Measurements from ENCODE around the gene ZG16B.

Gene ZG16B

DNA sequence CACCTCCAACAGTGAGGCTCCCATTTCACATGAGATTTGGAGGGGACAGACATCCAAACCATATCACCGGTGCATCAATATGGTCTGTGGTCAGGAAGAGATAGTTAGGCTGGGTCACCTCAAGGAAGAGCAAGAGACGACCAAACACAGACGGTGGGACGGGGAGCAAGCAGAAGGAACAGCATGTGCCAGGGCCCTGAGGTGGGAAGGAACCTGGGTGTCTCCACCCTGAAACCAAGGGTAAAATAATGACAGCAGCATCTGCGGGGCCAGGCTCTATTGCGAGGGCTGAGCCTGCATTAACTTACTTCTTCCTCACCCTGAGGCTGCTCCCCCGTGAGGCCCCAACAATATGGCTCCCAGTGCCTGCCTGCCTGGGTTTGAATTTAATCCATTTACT is 21.9 kb upstream of the ZG16B start:
- H3K36me3 ChIP-seq (ENCODE audit: control insufficient read depth, insufficient read depth, low read length): no peaks in the 10 kb centered on the region
- WGBS, 2 experiments (ENCODE audit: insufficient coverage in 2 of 2): 80 to 100% methylated on average over 4 to 5 of the region's 7 CpGs
- peaks cover 9% of the 10 kb centered on the region for H3K9me3 ChIP-seq (ENCODE audit: control insufficient read depth, low read length)
- no peak overlapping the region for H3K4me3 ChIP-seq (ENCODE audit: extremely low read depth, insufficient read depth, low read length, poor library complexity, severe bottlenecking)
- no peak overlapping the region for H3K27ac ChIP-seq (ENCODE audit: low read depth, low read length, severe bottlenecking)
- H3K4me1 ChIP-seq (ENCODE audit: control insufficient read depth, insufficient read depth, low read length, poor library complexity, severe bottlenecking): no peaks in the 10 kb centered on the region

DNA sequence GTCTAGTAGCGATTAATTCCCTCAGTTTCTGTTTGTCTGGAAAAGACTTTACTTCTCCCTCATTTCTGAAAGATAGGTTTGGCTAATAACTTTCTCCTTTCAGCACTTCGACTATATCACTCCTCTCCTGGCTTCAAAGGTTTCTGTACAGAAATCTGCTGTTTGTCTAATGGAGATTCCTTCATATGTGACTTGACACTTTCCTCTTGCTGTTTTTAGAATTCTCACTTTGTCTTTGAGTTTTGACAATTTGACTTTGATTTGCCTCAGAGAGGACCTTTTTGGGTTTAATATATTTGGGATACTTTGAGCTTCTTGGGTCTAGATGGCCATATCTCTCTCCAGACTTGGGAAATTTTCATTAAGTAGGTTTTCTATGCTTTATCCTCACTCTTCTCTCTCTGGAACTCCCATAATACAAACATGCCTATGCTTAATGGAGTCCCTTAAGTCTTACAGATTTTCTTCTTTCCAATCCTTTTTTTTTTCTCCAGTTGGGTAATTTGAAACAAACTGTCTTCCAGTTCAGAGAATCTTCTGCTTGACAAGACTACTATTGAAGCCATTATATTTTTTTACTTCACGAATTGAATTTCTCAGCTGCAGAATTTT is 20.8 kb upstream of the ZG16B start:
- H3K27ac ChIP-seq (ENCODE audit: low read depth, low read length, severe bottlenecking): no peak overlapping the region
- peaks cover 4% of the 10 kb centered on the region for H3K9me3 ChIP-seq (ENCODE audit: control insufficient read depth, low read length)
- no peak overlapping the region for H3K4me3 ChIP-seq (ENCODE audit: extremely low read depth, insufficient read depth, low read length, poor library complexity, severe bottlenecking)
- no peaks in the 10 kb centered on the region for H3K36me3 ChIP-seq (ENCODE audit: control insufficient read depth, insufficient read depth, low read length)
- WGBS, 2 experiments (ENCODE audit: insufficient coverage in 2 of 2): 60 to 83% methylated on average over 2 of the region's 3 CpGs
- H3K4me1 ChIP-seq (ENCODE audit: control insufficient read depth, insufficient read depth, low read length, poor library complexity, severe bottlenecking): no peaks in the 10 kb centered on the region

DNA sequence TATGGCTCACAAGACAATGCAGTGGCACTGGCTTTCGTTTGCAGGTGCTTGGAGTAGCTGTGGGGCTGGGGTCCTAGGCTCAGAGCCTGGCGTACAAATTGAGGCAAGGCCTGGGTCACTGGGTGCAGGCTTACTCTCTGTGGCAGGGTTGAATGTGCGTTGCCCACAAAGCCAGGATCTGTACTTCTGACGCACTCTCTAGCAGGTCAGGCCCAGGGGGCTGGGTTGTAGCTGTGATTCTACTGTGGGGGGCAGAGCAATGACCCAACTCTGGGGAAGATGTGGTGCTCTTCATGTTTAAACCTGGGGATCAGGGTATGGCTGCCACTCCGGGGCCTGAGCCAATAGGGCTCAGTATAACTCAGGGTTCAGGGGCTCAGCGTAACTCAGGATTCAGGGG is 19.5 kb upstream of the ZG16B start:
- Histone ChIP-seq H3K4me1 (ENCODE audit: control insufficient read depth, insufficient read depth, low read length, poor library complexity, severe bottlenecking) (no peaks in the 10 kb centered on the region), H3K9me3 (ENCODE audit: control insufficient read depth, low read length) (peaks cover 3% of the 10 kb centered on the region), H3K27ac (ENCODE audit: low read depth, low read length, severe bottlenecking) (no peak overlapping the region), H3K36me3 (ENCODE audit: control insufficient read depth, insufficient read depth, low read length) (no peaks in the 10 kb centered on the region), H3K4me3 (ENCODE audit: extremely low read depth, insufficient read depth, low read length, poor library complexity, severe bottlenecking) (no peak overlapping the region)
- WGBS, 2 experiments (ENCODE audit: insufficient coverage in 2 of 2): 75 to 87% methylated on average over 6 of the region's 6 CpGs

DNA sequence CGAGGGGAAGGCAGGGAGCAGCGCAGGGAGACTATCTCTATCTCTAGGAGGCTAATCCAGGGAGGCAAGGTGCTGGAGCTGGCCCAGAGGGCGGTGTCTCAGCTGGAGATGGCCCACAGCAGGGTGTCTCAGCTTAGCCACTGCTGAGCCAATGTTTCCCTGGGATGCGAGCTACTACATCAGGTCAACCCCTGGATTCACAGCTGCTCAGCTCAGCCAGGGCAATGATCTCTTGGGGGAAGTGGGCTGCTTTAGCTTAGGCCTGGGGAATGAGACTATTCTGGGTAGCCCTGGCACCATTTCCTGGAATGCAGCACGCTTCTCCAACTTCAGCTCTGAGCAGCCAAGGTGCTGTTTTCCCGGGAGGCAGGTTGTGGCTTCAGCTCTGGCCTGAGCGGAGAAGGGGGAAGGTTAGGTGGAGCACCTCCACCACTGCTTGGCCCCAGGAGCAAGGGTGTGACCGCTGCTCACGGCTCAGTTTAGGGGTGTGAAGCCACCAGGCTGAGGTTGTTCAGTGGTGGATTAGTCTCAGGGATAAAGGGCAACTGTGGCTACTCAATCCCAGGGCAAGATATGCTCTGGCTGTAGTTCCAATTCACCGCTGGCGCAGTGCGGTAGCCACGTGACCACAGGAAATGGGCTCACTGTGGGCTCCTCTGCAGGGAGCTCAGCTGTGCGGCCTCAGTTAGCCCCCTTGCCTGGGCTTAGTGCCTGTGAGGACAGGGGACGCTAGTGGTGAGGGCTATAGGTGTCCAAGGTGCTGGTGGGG is 18.2 kb upstream of the ZG16B start:
- H3K4me1 ChIP-seq (ENCODE audit: control insufficient read depth, insufficient read depth, low read length, poor library complexity, severe bottlenecking): no peaks in the 10 kb centered on the region
- 85 to 89% methylated on average over 13 of the region's 15 CpGs for WGBS, 2 experiments (ENCODE audit: insufficient coverage in 2 of 2)
- no peak overlapping the region for H3K4me3 ChIP-seq (ENCODE audit: extremely low read depth, insufficient read depth, low read length, poor library complexity, severe bottlenecking)
- H3K36me3 ChIP-seq (ENCODE audit: control insufficient read depth, insufficient read depth, low read length): no peaks in the 10 kb centered on the region
- peaks cover 3% of the 10 kb centered on the region for H3K9me3 ChIP-seq (ENCODE audit: control insufficient read depth, low read length)
- no peak overlapping the region for H3K27ac ChIP-seq (ENCODE audit: low read depth, low read length, severe bottlenecking)

DNA sequence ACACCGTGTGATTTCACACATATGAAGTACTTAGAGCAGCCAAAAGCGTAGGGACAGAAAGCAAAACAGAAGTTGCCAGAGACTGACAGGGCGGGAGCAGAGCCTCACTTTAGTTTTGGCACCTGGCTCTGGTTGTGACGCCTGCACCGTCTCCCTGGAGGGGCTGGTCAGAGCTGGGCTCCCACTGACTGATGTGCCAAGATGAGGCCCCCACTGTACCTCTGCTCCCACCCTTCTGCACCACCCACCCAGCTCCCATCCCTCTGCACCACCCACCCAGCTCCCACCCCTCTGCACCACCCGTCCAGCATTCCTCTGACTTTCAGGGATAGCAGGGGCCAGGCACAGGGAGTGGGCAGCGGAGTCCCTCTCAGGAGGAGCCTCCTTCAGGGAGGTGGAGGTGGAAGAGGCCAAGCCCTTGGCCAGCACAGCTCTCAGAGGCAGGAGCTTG is 16.3 kb upstream of the ZG16B start:
- H3K9me3 ChIP-seq (ENCODE audit: control insufficient read depth, low read length): peaks cover 3% of the 10 kb centered on the region
- H3K4me1 ChIP-seq (ENCODE audit: control insufficient read depth, insufficient read depth, low read length, poor library complexity, severe bottlenecking): no peaks in the 10 kb centered on the region
- 92 to 94% methylated on average over 6 of the region's 7 CpGs for WGBS, 2 experiments (ENCODE audit: insufficient coverage in 2 of 2)
- no peak overlapping the region for H3K4me3 ChIP-seq (ENCODE audit: extremely low read depth, insufficient read depth, low read length, poor library complexity, severe bottlenecking)
- no peaks in the 10 kb centered on the region for H3K36me3 ChIP-seq (ENCODE audit: control insufficient read depth, insufficient read depth, low read length)
- no peak overlapping the region for H3K27ac ChIP-seq (ENCODE audit: low read depth, low read length, severe bottlenecking)

DNA sequence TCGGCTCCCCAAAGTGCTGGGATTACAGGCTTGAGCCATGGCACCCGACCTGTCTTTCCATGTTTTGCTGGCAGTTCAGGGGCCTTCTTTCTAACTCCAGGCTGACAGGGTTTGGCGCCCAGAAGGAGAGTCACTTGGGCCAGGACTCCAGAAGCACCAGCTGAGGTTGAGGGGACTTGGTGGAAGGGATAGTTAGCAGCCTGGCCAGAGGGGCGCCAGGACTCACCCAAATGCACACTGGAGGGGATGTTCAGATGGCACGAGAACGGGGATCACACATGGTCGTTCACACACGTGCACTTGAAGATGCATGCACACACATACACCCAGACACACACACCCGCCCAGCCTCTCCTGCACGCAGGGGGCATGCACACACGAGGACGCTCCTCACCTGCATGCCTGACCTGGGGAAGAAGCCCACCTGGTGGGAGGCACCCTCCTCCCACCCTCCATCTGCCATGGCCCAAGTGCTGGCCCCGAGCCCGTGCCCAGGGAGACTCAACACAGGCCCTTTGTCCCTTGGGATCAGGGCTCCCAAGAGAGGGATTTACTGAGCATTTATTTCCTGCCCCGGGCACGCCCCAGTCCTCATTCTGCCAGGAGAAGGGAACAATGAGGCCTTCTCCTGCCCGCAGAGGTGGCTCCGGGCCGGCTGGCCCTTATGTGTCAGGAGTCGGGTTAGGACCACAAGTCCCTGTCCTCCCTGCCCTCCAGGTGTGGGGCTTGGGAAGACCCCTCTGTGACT is 15.4 kb upstream of the ZG16B start:
- Histone ChIP-seq H3K27ac (ENCODE audit: low read depth, low read length, severe bottlenecking) (no peak overlapping the region), H3K9me3 (ENCODE audit: control insufficient read depth, low read length) (no peaks in the 10 kb centered on the region), H3K4me3 (ENCODE audit: extremely low read depth, insufficient read depth, low read length, poor library complexity, severe bottlenecking) (no peak overlapping the region), H3K4me1 (ENCODE audit: control insufficient read depth, insufficient read depth, low read length, poor library complexity, severe bottlenecking) (no peaks in the 10 kb centered on the region), H3K36me3 (ENCODE audit: control insufficient read depth, insufficient read depth, low read length) (no peaks in the 10 kb centered on the region)
- whole genome bisulfite sequencing, 2 experiments (ENCODE audit: insufficient coverage in 2 of 2): 85 to 94% methylated on average over 15 to 18 of the region's 20 CpGs

DNA sequence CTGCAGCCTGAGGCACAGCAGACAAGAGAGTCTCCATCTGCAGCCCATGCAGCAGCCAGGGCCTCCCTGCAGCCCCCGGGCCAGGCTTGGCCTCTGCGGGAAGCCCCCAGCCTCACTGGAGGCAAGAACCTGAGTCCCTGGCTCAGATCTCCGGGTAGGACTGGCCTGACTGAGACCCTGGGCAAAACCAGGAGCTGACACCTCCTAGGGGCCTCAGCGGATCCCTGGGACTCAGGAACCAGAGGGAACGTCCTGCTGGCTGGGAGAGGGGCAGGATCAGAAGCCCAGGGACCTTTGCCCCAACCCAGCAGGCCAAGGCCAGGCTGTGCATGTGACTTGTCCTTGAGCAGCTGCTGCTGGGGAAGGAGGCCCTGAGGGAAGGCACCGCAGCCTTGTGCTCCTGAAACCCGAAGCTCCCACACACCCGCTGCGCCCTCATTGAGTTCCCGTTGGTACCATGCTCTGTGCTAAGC is 14.8 kb upstream of the ZG16B start:
- 85 to 88% methylated on average over 9 to 10 of the region's 10 CpGs for WGBS, 2 experiments (ENCODE audit: insufficient coverage in 2 of 2)
- no peaks in the 10 kb centered on the region for H3K9me3 ChIP-seq (ENCODE audit: control insufficient read depth, low read length)
- H3K36me3 ChIP-seq (ENCODE audit: control insufficient read depth, insufficient read depth, low read length): no peaks in the 10 kb centered on the region
- H3K4me3 ChIP-seq (ENCODE audit: extremely low read depth, insufficient read depth, low read length, poor library complexity, severe bottlenecking): no peak overlapping the region
- H3K27ac ChIP-seq (ENCODE audit: low read depth, low read length, severe bottlenecking): no peak overlapping the region
- no peaks in the 10 kb centered on the region for H3K4me1 ChIP-seq (ENCODE audit: control insufficient read depth, insufficient read depth, low read length, poor library complexity, severe bottlenecking)

DNA sequence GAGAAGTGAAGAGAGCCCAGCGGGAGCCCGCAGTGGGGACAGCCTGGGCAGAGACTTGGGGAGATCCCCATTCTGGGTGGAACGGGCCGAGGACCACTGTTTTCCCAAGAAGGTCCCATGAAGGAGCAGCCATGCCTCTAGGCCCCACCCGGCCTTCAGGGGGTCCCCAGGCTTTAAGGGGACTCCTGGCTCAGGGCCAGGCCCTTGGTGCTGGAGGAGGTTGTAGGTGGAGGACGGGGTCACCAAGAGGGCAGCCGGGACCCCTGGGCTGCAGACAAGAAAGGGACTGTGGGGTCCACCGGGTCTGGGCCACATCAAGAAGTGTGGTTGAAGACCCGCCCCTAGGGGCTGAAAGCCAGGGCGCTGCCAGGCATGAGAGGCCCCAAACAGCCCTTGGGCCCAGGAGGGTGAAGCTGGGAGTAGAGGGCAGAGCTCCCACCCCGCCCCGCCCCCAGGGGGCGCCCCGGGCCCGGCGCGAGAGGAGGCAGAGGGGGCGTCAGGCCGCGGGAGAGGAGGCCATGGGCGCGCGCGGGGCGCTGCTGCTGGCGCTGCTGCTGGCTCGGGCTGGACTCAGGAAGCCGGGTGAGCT is 13.3 kb upstream of the ZG16B start, which contains the start of gene PRSS21:
TSS of gene PRSS21 (plus strand) at position 487 of the 589 bp plus-strand sequence. CDS start at position 519, 32 bp downstream.
- WGBS, 2 experiments (ENCODE audit: insufficient coverage in 2 of 2): 89 to 91% methylated on average over 24 to 27 of the region's 28 CpGs
- Histone ChIP-seq H3K4me1 (ENCODE audit: control insufficient read depth, insufficient read depth, low read length, poor library complexity, severe bottlenecking) (no peaks in the 10 kb centered on the region), H3K27ac (ENCODE audit: low read depth, low read length, severe bottlenecking) (no peak within 1 kb of the TSS), H3K4me3 (ENCODE audit: extremely low read depth, insufficient read depth, low read length, poor library complexity, severe bottlenecking) (no peak within 1 kb of the TSS), H3K9me3 (ENCODE audit: control insufficient read depth, low read length) (no peaks in the 10 kb centered on the region), H3K36me3 (ENCODE audit: control insufficient read depth, insufficient read depth, low read length) (no peaks in the 10 kb centered on the region)

DNA sequence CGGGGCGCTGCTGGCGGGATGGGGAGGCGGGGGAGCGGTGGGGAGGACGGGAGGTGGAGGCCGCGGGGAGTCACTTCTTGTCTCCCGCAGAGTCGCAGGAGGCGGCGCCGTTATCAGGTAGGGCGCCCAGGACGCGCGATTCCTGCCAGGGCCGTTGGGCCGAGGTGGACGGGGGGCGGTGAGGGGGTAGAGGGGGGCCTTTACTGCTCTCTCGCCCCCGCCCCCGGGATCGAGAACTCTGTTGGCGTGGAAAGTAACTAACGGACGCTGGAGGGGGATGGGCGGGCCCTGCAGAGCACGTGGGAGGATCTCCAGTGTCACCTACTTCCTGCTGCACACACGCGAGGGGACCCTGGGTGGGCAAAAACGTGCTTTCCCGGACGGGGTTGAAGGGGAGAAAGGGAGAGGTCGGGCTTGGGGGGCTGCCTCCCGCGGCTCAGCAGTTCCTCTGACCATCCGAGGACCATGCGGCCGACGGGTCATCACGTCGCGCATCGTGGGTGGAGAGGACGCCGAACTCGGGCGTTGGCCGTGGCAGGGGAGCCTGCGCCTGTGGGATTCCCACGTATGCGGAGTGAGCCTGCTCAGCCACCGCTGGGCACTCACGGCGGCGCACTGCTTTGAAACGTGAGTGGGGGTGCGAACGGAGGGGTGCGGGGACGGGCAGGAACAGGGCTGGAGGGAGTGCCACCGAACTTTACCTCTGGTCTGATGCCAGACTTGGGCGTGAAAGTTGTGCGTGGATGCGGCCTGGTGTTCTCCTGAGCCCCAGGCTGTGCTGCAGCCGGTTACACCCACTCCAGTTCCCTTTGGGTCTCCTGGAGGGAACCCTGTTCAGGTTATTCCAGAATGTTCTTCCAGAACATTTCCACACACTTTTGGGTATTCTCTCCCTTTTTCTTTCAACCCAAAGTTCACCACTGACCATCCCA is 12.5 kb upstream of the ZG16B start:
- H3K4me3 ChIP-seq (ENCODE audit: extremely low read depth, insufficient read depth, low read length, poor library complexity, severe bottlenecking): no peak overlapping the region
- 94 to 95% methylated on average over 52 to 58 of the region's 68 CpGs for WGBS, 2 experiments (ENCODE audit: insufficient coverage in 2 of 2)
- no peaks in the 10 kb centered on the region for H3K9me3 ChIP-seq (ENCODE audit: control insufficient read depth, low read length)
- no peaks in the 10 kb centered on the region for H3K36me3 ChIP-seq (ENCODE audit: control insufficient read depth, insufficient read depth, low read length)
- H3K27ac ChIP-seq (ENCODE audit: low read depth, low read length, severe bottlenecking): no peak overlapping the region
- H3K4me1 ChIP-seq (ENCODE audit: control insufficient read depth, insufficient read depth, low read length, poor library complexity, severe bottlenecking): no peaks in the 10 kb centered on the region

All from mesodermal cell (in vitro differentiated cells).